Prostate gland (tissue), 2 donors: ENCODE data around the gene NAA80. TPM values are rescaled to one million over a fixed set of nuclear protein-coding genes. Genes with fewer than 3 reads are reported as not detected.

ENCODE experiments used
- DNase-seq: peaks from one replicate; pipeline ENCODE4 v3.0.0-alpha.2; 2019; ENCODE audit warnings: low spot score
- H3K27ac ChIP-seq, 2 donors: fragments of 200-600 bp; sonication (generic); 2 replicates each; pipeline ENCODE4 v1.5.1; 2017 to 2019
- H3K27me3 ChIP-seq: fragments of 200-600 bp; sonication (generic); replicated peaks from 2 replicates; pipeline ENCODE4 v1.5.1; 2019; ENCODE audit not compliant: insufficient read depth
- H3K36me3 ChIP-seq, 2 donors: fragments of 200-600 bp; sonication (generic); 1 replicate in 1 of 2; 2 replicates in 1 of 2; pipeline versions ENCODE4 v1.5.1 to v1.8.1; 2017 to 2019
- H3K4me1 ChIP-seq: fragments of 200-600 bp; sonication (generic); replicated peaks from 2 replicates; pipeline ENCODE4 v1.5.1; 2019
- H3K4me3 ChIP-seq, 2 donors: fragments of 200-600 bp; sonication (generic); 2 replicates each; pipeline ENCODE4 v1.5.1; 2017 to 2019
- H3K9me3 ChIP-seq: fragments of 200-600 bp; sonication (generic); 2 replicates; pipeline ENCODE4 v1.5.1; 2017
- POLR2A ChIP-seq: fragments of 450-650 bp; IDR thresholded peaks from one replicate; pipeline ENCODE4 v1.6.1; 2016; ENCODE audit warnings: antibody characterized with exemption, mild to moderate bottlenecking
- POLR2AphosphoS5 ChIP-seq: sonication (generic); formaldehyde crosslinking; IDR thresholded peaks from one replicate; pipeline ENCODE4 v1.6.1; 2017; ENCODE audit warnings: antibody characterized with exemption
- WGBS: methylation state at CpG from one replicate; pipeline ENCODE4 v1.1.5; 2018; 5-methylcytosine and 5-hydroxymethylcytosine counted together
- intact Hi-C: fragments of 100-400 bp; cut with DNase I; formaldehyde crosslinking; loops from one replicate; pipeline ENCODE4 v1.14.2; 2022
- total RNA-seq, 2 donors: library from RNA; depleted of rRNA; stranded (reverse); fragments of >200 nt; gene quantifications; one replicate each; pipeline ENCODE4 v1.1.0, GENCODE V29; 2016
- TF ChIP-seq, protein P1 (sequence below), 4 experiments: fragments of 200-600 bp in 2 of 4; fragments of 450-650 bp in 2 of 4; sonication (generic) in 2 of 4; IDR thresholded peaks; 1 replicate in 3 of 4; 2 replicates in 1 of 4; pipeline ENCODE4 v1.5.1; 2016 to 2019; ENCODE audit warnings: antibody characterized with exemption in 4 of 4, mild to moderate bottlenecking in 2 of 4, moderate library complexity in 2 of 4

The NAA80 gene
- total RNA-seq, 2 donors from 2014 or later = 15.8 to 28.0 TPM

DNA sequence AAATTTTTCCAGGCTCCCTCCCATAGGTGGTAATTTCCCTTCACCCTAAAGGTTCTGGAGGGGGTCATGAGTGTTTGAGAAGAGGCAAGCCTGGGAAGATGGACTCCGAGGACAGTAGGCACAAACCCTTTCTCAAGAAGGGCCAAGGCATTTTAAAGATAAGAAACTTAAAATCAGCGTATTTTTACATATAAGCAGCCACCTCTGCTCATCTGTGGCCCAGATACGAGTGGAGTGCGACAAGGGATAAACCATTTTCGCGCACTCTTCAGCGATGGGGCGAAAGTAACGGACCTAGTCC is 40.9 kb upstream of the NAA80 start:
- no peaks in the 10 kb centered on the region for H3K36me3 ChIP-seq
- WGBS = 63% methylated on average over 9 of the region's 9 CpGs
- no peaks in the 10 kb centered on the region for H3K9me3 ChIP-seq
- intact Hi-C loops = loop anchor here (10.0 kb wide), 1 partner anchor 1065 kb away; no protein-coding TSS in a partner anchor
- H3K4me3 ChIP-seq = peak overlapping the region; percentile 28 to 31
- H3K27me3 ChIP-seq = no peaks in the 10 kb centered on the region
- peak overlapping the region; percentile 36 to 42 for H3K27ac ChIP-seq
- no peak for DNase-seq
- peaks cover 19% of the 10 kb centered on the region for H3K4me1 ChIP-seq
- no peak for TF ChIP-seq POLR2A
- TF ChIP-seq, protein P1, sequence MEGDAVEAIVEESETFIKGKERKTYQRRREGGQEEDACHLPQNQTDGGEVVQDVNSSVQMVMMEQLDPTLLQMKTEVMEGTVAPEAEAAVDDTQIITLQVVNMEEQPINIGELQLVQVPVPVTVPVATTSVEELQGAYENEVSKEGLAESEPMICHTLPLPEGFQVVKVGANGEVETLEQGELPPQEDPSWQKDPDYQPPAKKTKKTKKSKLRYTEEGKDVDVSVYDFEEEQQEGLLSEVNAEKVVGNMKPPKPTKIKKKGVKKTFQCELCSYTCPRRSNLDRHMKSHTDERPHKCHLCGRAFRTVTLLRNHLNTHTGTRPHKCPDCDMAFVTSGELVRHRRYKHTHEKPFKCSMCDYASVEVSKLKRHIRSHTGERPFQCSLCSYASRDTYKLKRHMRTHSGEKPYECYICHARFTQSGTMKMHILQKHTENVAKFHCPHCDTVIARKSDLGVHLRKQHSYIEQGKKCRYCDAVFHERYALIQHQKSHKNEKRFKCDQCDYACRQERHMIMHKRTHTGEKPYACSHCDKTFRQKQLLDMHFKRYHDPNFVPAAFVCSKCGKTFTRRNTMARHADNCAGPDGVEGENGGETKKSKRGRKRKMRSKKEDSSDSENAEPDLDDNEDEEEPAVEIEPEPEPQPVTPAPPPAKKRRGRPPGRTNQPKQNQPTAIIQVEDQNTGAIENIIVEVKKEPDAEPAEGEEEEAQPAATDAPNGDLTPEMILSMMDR (IDR thresholded peaks at IDR 0.05) = no peak
- no peak for TF ChIP-seq POLR2AphosphoS5

GRCh38 chr3:50339485-50340146 is 40.4 kb upstream of the NAA80 start:
- Histone ChIP-seq H3K4me3 (peak overlapping the region in 1 of 2 donors; percentile 31), H3K36me3 (no peaks in the 10 kb centered on the region), H3K27ac (no peak overlapping the region), H3K4me1 (peaks cover 23% of the 10 kb centered on the region), H3K9me3 (no peaks in the 10 kb centered on the region), H3K27me3 (no peaks in the 10 kb centered on the region)
- no peak for DNase-seq
- 93% methylated on average over 14 of the region's 14 CpGs for WGBS
- intact Hi-C loops = loop anchor here (10.0 kb wide), 1 partner anchor 1065 kb away; no protein-coding TSS in a partner anchor
- TF ChIP-seq POLR2AphosphoS5 (no peak), POLR2A (no peak)
- TF ChIP-seq, protein P1 (IDR thresholded peaks at IDR 0.05) = no peak

GRCh38 chr3:50338965-50339364 is 39.8 kb upstream of the NAA80 start:
- TF ChIP-seq, protein P1 (IDR thresholded peaks at IDR 0.05) = no peak
- TF ChIP-seq POLR2A = no peak
- TF ChIP-seq POLR2AphosphoS5 = no peak
- WGBS = 82% methylated on average over 5 of the region's 5 CpGs
- no peaks in the 10 kb centered on the region for H3K9me3 ChIP-seq
- intact Hi-C loops = no loop called here
- H3K4me3 ChIP-seq = no peak overlapping the region
- no peak for DNase-seq
- no peaks in the 10 kb centered on the region for H3K36me3 ChIP-seq
- H3K27ac ChIP-seq = peak overlapping the region in 1 of 2 donors; percentile 95
- H3K27me3 ChIP-seq = no peaks in the 10 kb centered on the region
- peaks cover 26% of the 10 kb centered on the region for H3K4me1 ChIP-seq

DNA sequence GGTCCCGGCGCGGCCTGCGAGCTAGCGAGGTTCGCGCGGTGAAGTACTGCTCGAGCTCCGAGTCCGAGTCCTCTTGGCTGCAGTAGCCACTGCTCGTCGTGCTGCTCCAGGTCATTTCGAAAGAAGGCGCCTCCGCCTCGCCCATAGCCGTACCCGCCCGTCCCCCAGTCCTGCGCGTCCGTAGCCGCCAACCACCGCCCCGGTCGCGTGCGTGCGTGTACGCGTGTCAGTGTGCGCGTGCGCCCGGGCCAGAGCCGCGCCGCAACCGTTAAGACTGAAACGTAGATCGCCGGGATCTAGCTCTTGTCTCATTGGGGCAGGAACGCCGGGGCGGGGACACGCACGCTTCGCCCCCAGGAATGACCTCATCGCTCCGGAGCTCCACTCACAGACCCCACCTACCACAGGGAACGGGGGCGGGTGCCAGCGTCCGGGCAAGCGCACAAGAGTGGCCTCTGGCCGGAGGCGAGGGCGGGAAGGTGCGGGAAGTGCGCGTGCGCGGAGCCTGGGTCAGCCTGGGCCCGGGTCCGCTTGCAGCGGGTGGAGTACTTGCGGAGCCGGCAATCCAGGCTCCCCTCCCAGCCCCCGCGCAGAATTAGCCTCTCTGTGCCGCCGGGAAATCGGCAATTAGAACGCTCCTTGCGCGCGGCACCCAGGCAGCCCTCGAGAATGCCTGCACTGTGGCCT is 38.1 kb upstream of the NAA80 start:
- peak; percentile 99 for DNase-seq
- H3K9me3 ChIP-seq = no peaks in the 10 kb centered on the region
- intact Hi-C loops = no loop called here
- H3K27me3 ChIP-seq = no peaks in the 10 kb centered on the region
- peak overlapping the region; percentile 93 to 95 for H3K27ac ChIP-seq
- TF ChIP-seq, protein P1 (IDR thresholded peaks at IDR 0.05) = no peak
- TF ChIP-seq POLR2A (peak; percentile 97), POLR2AphosphoS5 (peak; percentile 98)
- peaks cover 34% of the 10 kb centered on the region for H3K4me1 ChIP-seq
- H3K36me3 ChIP-seq = no peaks in the 10 kb centered on the region
- under 1% methylated on average over 76 of the region's 79 CpGs for WGBS
- H3K4me3 ChIP-seq = peak overlapping the region; percentile 64 to 78
